GM12878 (cell line): ENCODE data around the gene PHKG2. TPM values are rescaled to one million over a fixed set of nuclear protein-coding genes. Genes with fewer than 3 reads are reported as not detected.
A peak's percentile ranks its signal among the peaks of the same experiment; 100 is the strongest.

ENCODE experiments used
- ATAC-seq: fragments of 200-7000 bp; cut with Tn5 transposase; 3 replicates; pipeline ENCODE4 v1.9.1; 2020; ENCODE audit warnings: mild to moderate bottlenecking, moderate library complexity
- BruUV-seq: library from RNA; stranded (reverse); fragments of 400-500 nt; replicated peaks from 2 replicates; lab custom pipeline; 2021; lab: Mats Ljungman, UMichigan
- CTCF ChIA-PET: fragments of 300-600 bp; sonication (Branson Sonifier 250); formaldehyde crosslinking; extraction: SDS; loops from one replicate; lab custom pipeline; 2021; ENCODE audit warnings: inconsistent platforms; lab: Yijun Ruan, JAX
- POLR2A ChIA-PET: fragments of 350-600 bp; formaldehyde crosslinking; extraction: SDS; loops from one replicate; lab custom pipeline; 2021; ENCODE audit warnings: inconsistent platforms; lab: Charles Lee
- RAD21 ChIA-PET: fragments of 300-600 bp; sonication (Branson Sonifier 250); formaldehyde crosslinking; loops from one replicate; lab custom pipeline; 2023; ENCODE audit warnings: antibody characterized with exemption; ENCODE audit not compliant: unreplicated experiment; lab: Charles Lee
- SMC1A ChIA-PET: fragments of 300-600 bp; sonication (Branson Sonifier 250); formaldehyde crosslinking; loops from one replicate; lab custom pipeline; 2023; ENCODE audit not compliant: unreplicated experiment, uncharacterized antibody; lab: Charles Lee
- DNase-seq: peaks from one replicate; pipeline ENCODE4 v3.0.0-alpha.2; 2011; ENCODE audit warnings: low read depth, low spot score
- FAIRE-seq: peaks from 3 replicates; lab custom pipeline; 2011; peaks lifted over from hg19 to GRCh38; lab: Jason Lieb, UNC
- H2AFZ ChIP-seq: 2 replicates; pipeline ENCODE4 v1.6.0; 2011; ENCODE audit warnings: low read depth, low read length, control low read depth; ENCODE audit not compliant: control insufficient read depth
- H3K27ac ChIP-seq: 2 replicates; pipeline ENCODE4 v1.5.1; 2011; ENCODE audit warnings: control low read depth; ENCODE audit not compliant: control insufficient read depth, insufficient read depth
- H3K27me3 ChIP-seq, 2 experiments: replicated peaks in 1 of 2; 2 replicates each; pipeline versions ENCODE4 v1.6.0 to v1.6.1; 2011; ENCODE audit warnings: low read length in 1 of 2; ENCODE audit not compliant: control insufficient read depth in 2 of 2, insufficient read depth in 2 of 2
- H3K36me3 ChIP-seq, 2 experiments: 2 replicates each; pipeline ENCODE4 v1.5.1; 2011; ENCODE audit warnings: low read length in 1 of 2; ENCODE audit not compliant: control insufficient read depth in 2 of 2, insufficient read depth in 2 of 2
- H3K4me1 ChIP-seq: 2 replicates; pipeline ENCODE4 v1.6.1; 2011; ENCODE audit warnings: mild to moderate bottlenecking, low read length, moderate library complexity, mixed read lengths; ENCODE audit not compliant: control insufficient read depth, insufficient read depth
- H3K4me2 ChIP-seq: 2 replicates; pipeline ENCODE4 v1.6.0; 2011; ENCODE audit warnings: control low read depth; ENCODE audit not compliant: control insufficient read depth, insufficient read depth
- H3K4me3 ChIP-seq: fragments of 200-600 bp; sonication (generic); 2 replicates; pipeline ENCODE4 v1.5.1; 2016
- H3K79me2 ChIP-seq: 2 replicates; pipeline ENCODE4 v1.6.0; 2011; ENCODE audit warnings: low read length; ENCODE audit not compliant: control insufficient read depth, insufficient read depth
- H3K9ac ChIP-seq: 2 replicates; pipeline ENCODE4 v1.8.0; 2011; ENCODE audit warnings: low read length, control low read depth, mixed read lengths; ENCODE audit not compliant: control insufficient read depth, insufficient read depth
- H3K9me3 ChIP-seq: replicated peaks from 3 replicates; pipeline ENCODE4 v1.5.1; 2011; ENCODE audit warnings: mild to moderate bottlenecking, low read length; ENCODE audit not compliant: control insufficient read depth, insufficient read depth
- H4K20me1 ChIP-seq: 2 replicates; pipeline ENCODE4 v1.6.0; 2011; ENCODE audit not compliant: control insufficient read depth, insufficient read depth
- CBFB ChIP-seq: IDR thresholded peaks from 2 replicates; pipeline ENCODE4 v1.6.1; 2016; ENCODE audit warnings: antibody characterized with exemption, low read depth
- CHD2 ChIP-seq: IDR thresholded peaks from 2 replicates; pipeline ENCODE4 v1.6.1; 2011; ENCODE audit warnings: low read depth, low read length, improper control_type of control experiment, borderline replicate concordance
- CREM ChIP-seq: IDR thresholded peaks from 2 replicates; pipeline ENCODE4 v1.6.1; 2014; ENCODE audit warnings: antibody characterized with exemption, low read depth
- EGR1 ChIP-seq, 2 experiments: IDR thresholded peaks; 1 replicate in 1 of 2; 2 replicates in 1 of 2; pipeline ENCODE4 v1.6.1; 2011 to 2012; ENCODE audit warnings: low read depth in 2 of 2, low read length in 2 of 2, borderline replicate concordance in 1 of 2, mild to moderate bottlenecking in 1 of 2, moderate library complexity in 1 of 2
- MAX ChIP-seq: IDR thresholded peaks from 2 replicates; pipeline ENCODE4 v1.6.1; 2012; ENCODE audit warnings: low read depth, low read length, improper control_type of control experiment
- MEF2A ChIP-seq: IDR thresholded peaks from 2 replicates; pipeline ENCODE4 v1.6.1; 2011; ENCODE audit warnings: low read depth, mild to moderate bottlenecking, low read length, moderate library complexity; ENCODE audit not compliant: insufficient read depth
- NRF1 ChIP-seq: conservative IDR thresholded peaks from 2 replicates; pipeline ENCODE4 v1.6.1; 2011; ENCODE audit warnings: mild to moderate bottlenecking, low read depth, low read length, improper control_type of control experiment
- PAX5 ChIP-seq: IDR thresholded peaks from 2 replicates; pipeline ENCODE4 v1.6.1; 2011; ENCODE audit warnings: low read depth, low read length, borderline replicate concordance
- POLR2A ChIP-seq: IDR thresholded peaks from 2 replicates; pipeline ENCODE4 v1.6.1; 2011; ENCODE audit warnings: low read depth, mild to moderate bottlenecking, low read length
- SMAD1 ChIP-seq: fragments of 450-650 bp; IDR thresholded peaks from 2 replicates; pipeline ENCODE4 v1.6.1; 2018; ENCODE audit warnings: mild to moderate bottlenecking, low read depth; ENCODE audit not compliant: partially characterized antibody
- TCF7 ChIP-seq: IDR thresholded peaks from 2 replicates; pipeline ENCODE4 v1.6.1; 2014; ENCODE audit warnings: antibody characterized with exemption, borderline replicate concordance
- ZBTB33 ChIP-seq: fragments of 450-650 bp; IDR thresholded peaks from 2 replicates; pipeline ENCODE4 v1.6.1; 2017; ENCODE audit warnings: mild to moderate bottlenecking
- WGBS: methylation state at CpG from one replicate; pipeline ENCODE4 v1.1.6; 2016; ENCODE audit warnings: low lambda C conversion rate; ENCODE audit not compliant: insufficient replicate concordance, insufficient coverage; ENCODE audit errors: missing lambda C conversion rate; 5-methylcytosine and 5-hydroxymethylcytosine counted together
- in situ Hi-C: fragments of 300-500 bp; cut with MboI; formaldehyde crosslinking; loops from 9 replicates; pipeline ENCODE4 v1.14.3; 2018; ENCODE audit warnings: mixed read lengths
- intact Hi-C: fragments of 100-400 bp; cut with micrococcal nuclease; formaldehyde crosslinking; loops from one replicate; pipeline ENCODE4 v1.14.2; 2022; ENCODE audit not compliant: unreplicated experiment
- polyA plus RNA-seq, 11 experiments: library from polyadenylated mRNA; depleted of rRNA in 4 of 11; unstranded in 6 of 11; stranded (reverse) in 5 of 11; fragments of >200 nt; fragmentation: Nextera tagmentation in 4 of 11; fragmentation: Illumina TruSeq in 1 of 11; extraction: Ambion mirVana in 4 of 11; extraction: Trizol in 1 of 11; gene quantifications; 1 replicate in 1 of 11; 2 replicates in 10 of 11; pipeline versions ENCODE4 v1.2.1 to v1.2.3, GENCODE V29; 2011 to 2016; ENCODE audit warnings: inconsistent platforms in 2 of 11, missing spikeins in 2 of 11, low read depth in 1 of 11
- total RNA-seq, 4 experiments: library from RNA; depleted of rRNA in 3 of 4; stranded (reverse); fragments of >200 nt in 3 of 4; fragmentation: Illumina TruSeq in 1 of 4; extraction: Trizol in 1 of 4; gene quantifications; 2 replicates each; pipeline versions ENCODE4 v1.2.1 to v1.2.3, GENCODE V29; 2013 to 2021

Gene PHKG2
- total and polyA plus RNA-seq, 10 of the 15 experiments (the other 5 are each of a cell fraction or from before 2014, with no cell fraction given), result 5.2 to 50.1 (median 37.2) TPM

GRCh38 chr16:30720694-30721093 is 27.5 kb upstream of the PHKG2 start:
- BruUV-seq, result no TSS peak
- ATAC-seq, result no peak
- intact Hi-C loops (no loop called here), in situ Hi-C loops (no loop called here)
- no peaks in the 10 kb centered on the region for H3K9me3 ChIP-seq
- H3K4me1 ChIP-seq, result no peaks in the 10 kb centered on the region; the same call in 1 of the 2 replicates
- WGBS, result 85% methylated on average over 9 of the region's 9 CpGs
- no peak for FAIRE-seq
- RAD21 ChIA-PET, result no interaction called here
- no peak overlapping the region for H3K4me2 ChIP-seq
- no peaks in the 10 kb centered on the region; the same call in 1 of the 2 replicates for H3K79me2 ChIP-seq
- H3K9ac ChIP-seq, result no peak overlapping the region
- CTCF ChIA-PET, result interaction anchor here (1.3 kb wide), 1 partner anchor 27 kb away, joined by 3 read pairs; the partner anchor contains the start of gene PHKG2
- no peak overlapping the region for H2AFZ ChIP-seq
- DNase-seq, result no peak
- H3K36me3 ChIP-seq, result peaks cover 56% of the 10 kb centered on the region in 2 experiments
- no peak overlapping the region for H3K27ac ChIP-seq
- no peaks in the 10 kb centered on the region for H4K20me1 ChIP-seq
- TF ChIP-seq POLR2A, result 0 out of 2 replicates have a peak, but pooled peaks have one; percentile 4
- no peak for TF ChIP-seq TCF7
- SMC1A ChIA-PET, result no interaction called here
- H3K4me3 ChIP-seq, result no peak overlapping the region
- H3K27me3 ChIP-seq, result no peaks in the 10 kb centered on the region
- POLR2A ChIA-PET, result no interaction called here

GRCh38 chr16:30721167-30721566 is 27.1 kb upstream of the PHKG2 start:
- no peak overlapping the region for H2AFZ ChIP-seq
- H3K9ac ChIP-seq, result no peak overlapping the region
- 93% methylated on average over 8 of the region's 8 CpGs for WGBS
- no peak for FAIRE-seq
- ChIA-PET CTCF (interaction anchor here (1.2 to 1.3 kb wide), 2 partner anchors 10 to 26 kb away, joined by 3 to 6 read pairs; partner anchors contain the start of gene PHKG2), POLR2A (no interaction called here), SMC1A (no interaction called here), RAD21 (no interaction called here)
- no peaks in the 10 kb centered on the region for H4K20me1 ChIP-seq
- no peak overlapping the region for H3K4me3 ChIP-seq
- no peak overlapping the region for H3K4me2 ChIP-seq
- in situ Hi-C loops (no loop called here), intact Hi-C loops (no loop called here)
- ATAC-seq, result no peak
- H3K4me1 ChIP-seq, result no peaks in the 10 kb centered on the region
- no TSS peak for BruUV-seq
- H3K27me3 ChIP-seq, result no peaks in the 10 kb centered on the region
- H3K9me3 ChIP-seq, result no peaks in the 10 kb centered on the region
- DNase-seq, result no peak
- H3K36me3 ChIP-seq, result peaks cover 52 to 54% of the 10 kb centered on the region in 2 experiments
- no peaks in the 10 kb centered on the region; the same call in 1 of the 2 replicates for H3K79me2 ChIP-seq
- H3K27ac ChIP-seq, result no peak overlapping the region
- no peak for TF ChIP-seq CHD2
- no peak for TF ChIP-seq TCF7
- TF ChIP-seq SMAD1, result no peak
- TF ChIP-seq MEF2A, result no peak
- no peak for TF ChIP-seq MAX
- no peak for TF ChIP-seq CBFB
- no peak for TF ChIP-seq NRF1
- no peak for TF ChIP-seq CREM
- TF ChIP-seq EGR1 (IDR thresholded peaks at IDR 0.05; ENCODE audit: borderline replicate concordance in 1 of 2, low read depth in 2 of 2, low read length in 2 of 2), result no peak
- TF ChIP-seq ZBTB33, result no peak
- no peak for TF ChIP-seq PAX5
